ENCODE results near the gene COPE. TPM values are rescaled to one million over a fixed set of nuclear protein-coding genes. Genes with fewer than 3 reads are reported as not detected.

COPE gene
- polyA plus RNA-seq, 1 donor from 2014 or later, result 397 TPM

GRCh38 chr19:18851673-18852325 is 67.4 kb downstream of the COPE start:
- no peak overlapping the region for H3K9ac ChIP-seq (ENCODE audit: low read length)
- no peaks in the 10 kb centered on the region for H3K9me2 ChIP-seq (ENCODE audit: insufficient read depth, low read length)

More at GRCh38 chr19:18851673-18852325, 67.4 kb downstream of the COPE start:
- Histone ChIP-seq H4K20me1 (ENCODE audit: insufficient read depth) (no peaks in the 10 kb centered on the region), H3K36me3 (ENCODE audit: insufficient read depth, low read length) (no peaks in the 10 kb centered on the region), H3F3A (ENCODE audit: insufficient read depth, low read length, poor library complexity, severe bottlenecking) (no peaks in the 10 kb centered on the region), H3K4me3 (ENCODE audit: low read length) (no peak overlapping the region), H3K79me2 (replicated peaks; ENCODE audit: insufficient read depth, low read length) (peaks cover 10% of the 10 kb centered on the region), H3K4me2 (ENCODE audit: low read length) (no peak overlapping the region), H3K27ac (ENCODE audit: low read length) (no peak overlapping the region), H3K9me3 (ENCODE audit: low read length) (no peaks in the 10 kb centered on the region), H2AFZ (ENCODE audit: low read depth, low read length) (no peak overlapping the region), H3K27me3 (ENCODE audit: insufficient read depth, low read depth, low read length) (no peaks in the 10 kb centered on the region)
- TF ChIP-seq REST (IDR thresholded peaks at IDR 0.05; ENCODE audit: borderline replicate concordance) (no peak), MXI1 (conservative IDR thresholded peaks at IDR 0.05; ENCODE audit: poor library complexity, severe bottlenecking) (no peak), TAF1 (IDR thresholded peaks at IDR 0.05; ENCODE audit: low read depth) (no peak), EP300 (conservative IDR thresholded peaks at IDR 0.05; ENCODE audit: poor library complexity, severe bottlenecking) (no peak), SMC3 (conservative IDR thresholded peaks at IDR 0.05; ENCODE audit: poor library complexity) (no peak), EZH2 (IDR thresholded peaks at IDR 0.05; ENCODE audit: borderline replicate concordance, insufficient read depth, low read length, poor library complexity, severe bottlenecking) (no peak), POLR2AphosphoS5 (IDR thresholded peaks at IDR 0.05) (no peak), CTCF (IDR thresholded peaks at IDR 0.05; ENCODE audit: poor library complexity, severe bottlenecking) (no peak)
